NCI-H1048 (cell line): ENCODE results near the gene BMP10.

ENCODE experiments used
- DNase-seq: peaks from one replicate; lab custom pipeline; 2025; lab: John Stamatoyannopoulos, UW

BMP10 gene

DNA sequence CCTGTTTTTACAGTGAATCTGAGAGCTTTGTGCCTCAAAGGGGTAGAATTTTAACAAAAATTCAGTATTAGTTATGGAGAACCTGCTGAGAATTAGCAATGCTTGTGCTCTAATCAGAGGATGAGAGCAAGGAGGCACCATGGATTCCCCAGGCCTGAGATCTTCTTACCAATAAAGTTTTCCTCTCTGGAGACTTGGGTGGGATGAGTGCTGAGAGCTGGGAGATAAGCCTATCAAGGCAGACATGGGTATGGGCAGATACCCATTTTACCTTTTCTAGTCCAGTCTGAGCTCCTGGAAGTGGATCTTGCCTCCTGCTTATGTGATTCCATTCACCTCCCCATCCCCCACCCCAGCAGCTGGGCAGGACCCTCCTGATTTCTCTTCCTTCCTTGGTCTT is 53.9 kb downstream of the BMP10 start:
- DNase-seq: no peak
